ENCODE data around the gene TBX10.

- TF ChIP-seq SIN3A (IDR thresholded peaks at IDR 0.05; ENCODE audit: borderline replicate concordance, insufficient read depth, low read length) = no peak
- 0 out of 2 replicates have a peak, but pooled peaks have one; percentile 18 for TF ChIP-seq POLR2AphosphoS5 (IDR thresholded peaks at IDR 0.05; ENCODE audit: low read depth, low read length)
- TF ChIP-seq TAF1 (IDR thresholded peaks at IDR 0.05; ENCODE audit: borderline replicate concordance, insufficient read depth, low read length) = no peak
- no peak for TF ChIP-seq REST (IDR thresholded peaks at IDR 0.05; ENCODE audit: insufficient read depth in 1 of 2, low read depth in 2 of 2, low read length in 2 of 2)
- TF ChIP-seq FOXP2 (optimal IDR thresholded peaks at IDR 0.05; ENCODE audit: borderline replicate concordance, extremely low read depth, extremely low read length, insufficient read depth) = no peak
Measured at GRCh38 chr11:67613960-67614715, 25.4 kb downstream of the TBX10 start.

Measured in PFSK-1 (cell line).